ENCODE measurements around the gene SUN5. TPM values are rescaled to one million over a fixed set of nuclear protein-coding genes. Genes with fewer than 3 reads are reported as not detected.

Gene SUN5
- total and polyA plus RNA-seq, 9 donors: not detected

- Histone ChIP-seq H3K27me3 (no peaks in the 10 kb centered on the region), H3K4me3 (no peak overlapping the region), H3K36me3 (no peaks in the 10 kb centered on the region), H3K9me3 (no peaks in the 10 kb centered on the region), H3K4me1 (ENCODE audit: insufficient read depth) (no peaks in the 10 kb centered on the region), H3K27ac (no peak overlapping the region)
- intact Hi-C loops (cut with DNase I): no loop called here
- no peak for DNase-seq
- no peak for TF ChIP-seq CTCF (IDR thresholded peaks at IDR 0.05)
- 61 to 65% (median 64%) methylated on average over 12 of the region's 12 CpGs for WGBS, 3 donors
Measured at GRCh38 chr20:33013701-33014326, 9.6 kb upstream of the SUN5 start.

GRCh38 chr20:33012327-33013189 is 8.3 kb upstream of the SUN5 start:
- intact Hi-C loops (cut with DNase I): no loop called here
- H3K36me3 ChIP-seq: no peaks in the 10 kb centered on the region
- WGBS, 3 donors: 55 to 64% (median 60%) methylated on average over 15 of the region's 15 CpGs
- H3K4me1 ChIP-seq (ENCODE audit: insufficient read depth): no peaks in the 10 kb centered on the region
- H3K27me3 ChIP-seq: no peaks in the 10 kb centered on the region
- DNase-seq: no peak
- no peak overlapping the region for H3K4me3 ChIP-seq
- H3K9me3 ChIP-seq: no peaks in the 10 kb centered on the region
- no peak overlapping the region for H3K27ac ChIP-seq
- TF ChIP-seq EP300 (IDR thresholded peaks at IDR 0.05) (no peak), CTCF (IDR thresholded peaks at IDR 0.05) (no peak), POLR2A (IDR thresholded peaks at IDR 0.05) (no peak)

- TF ChIP-seq EP300 (IDR thresholded peaks at IDR 0.05) (no peak), POLR2A (IDR thresholded peaks at IDR 0.05) (no peak), CTCF (IDR thresholded peaks at IDR 0.05) (no peak)
- intact Hi-C loops (cut with DNase I): no loop called here
Measured at GRCh38 chr20:33010674-33011449, 6.6 kb upstream of the SUN5 start.

GRCh38 chr20:33010133-33010504 is 5.9 kb upstream of the SUN5 start:
- WGBS, 3 donors: 69 to 78% (median 76%) methylated on average over 5 of the region's 5 CpGs
- Histone ChIP-seq H3K27ac (no peak overlapping the region), H3K4me3 (no peak overlapping the region), H3K36me3 (no peaks in the 10 kb centered on the region), H3K9me3 (no peaks in the 10 kb centered on the region), H3K27me3 (no peaks in the 10 kb centered on the region), H3K4me1 (ENCODE audit: insufficient read depth) (no peaks in the 10 kb centered on the region)
- no peak for DNase-seq
- TF ChIP-seq EP300 (IDR thresholded peaks at IDR 0.05) (no peak), CTCF (IDR thresholded peaks at IDR 0.05) (no peak), POLR2A (IDR thresholded peaks at IDR 0.05) (no peak)
- intact Hi-C loops (cut with DNase I): no loop called here

More at GRCh38 chr20:33010674-33011449, 6.6 kb upstream of the SUN5 start:
- Histone ChIP-seq H3K36me3 (no peaks in the 10 kb centered on the region), H3K27me3 (no peaks in the 10 kb centered on the region), H3K27ac (no peak overlapping the region), H3K4me3 (no peak overlapping the region), H3K4me1 (ENCODE audit: insufficient read depth) (no peaks in the 10 kb centered on the region), H3K9me3 (no peaks in the 10 kb centered on the region)
- WGBS, 3 donors: 76 to 84% (median 79%) methylated on average over 8 of the region's 8 CpGs
- DNase-seq: no peak

Data from ovary (tissue), 9 donors.